WI38 (cell line): ENCODE measurements around the gene MAD1L1.
"Not testable (repeated sequence)": the region's sequence is repeated elsewhere in the genome, so short reads cannot be mapped to it uniquely, and the experiment has no call there.

Experiments used
- H3K4me3 ChIP-seq: 2 replicates; pipeline ENCODE4 v1.5.1; 2011; ENCODE audit warnings: low read depth, mild to moderate bottlenecking, control low read depth, low read length
- CTCF ChIP-seq: IDR thresholded peaks from 2 replicates; pipeline ENCODE4 v1.5.1; 2012; ENCODE audit warnings: low read depth, mild to moderate bottlenecking, control low read depth, low read length

Gene MAD1L1

DNA sequence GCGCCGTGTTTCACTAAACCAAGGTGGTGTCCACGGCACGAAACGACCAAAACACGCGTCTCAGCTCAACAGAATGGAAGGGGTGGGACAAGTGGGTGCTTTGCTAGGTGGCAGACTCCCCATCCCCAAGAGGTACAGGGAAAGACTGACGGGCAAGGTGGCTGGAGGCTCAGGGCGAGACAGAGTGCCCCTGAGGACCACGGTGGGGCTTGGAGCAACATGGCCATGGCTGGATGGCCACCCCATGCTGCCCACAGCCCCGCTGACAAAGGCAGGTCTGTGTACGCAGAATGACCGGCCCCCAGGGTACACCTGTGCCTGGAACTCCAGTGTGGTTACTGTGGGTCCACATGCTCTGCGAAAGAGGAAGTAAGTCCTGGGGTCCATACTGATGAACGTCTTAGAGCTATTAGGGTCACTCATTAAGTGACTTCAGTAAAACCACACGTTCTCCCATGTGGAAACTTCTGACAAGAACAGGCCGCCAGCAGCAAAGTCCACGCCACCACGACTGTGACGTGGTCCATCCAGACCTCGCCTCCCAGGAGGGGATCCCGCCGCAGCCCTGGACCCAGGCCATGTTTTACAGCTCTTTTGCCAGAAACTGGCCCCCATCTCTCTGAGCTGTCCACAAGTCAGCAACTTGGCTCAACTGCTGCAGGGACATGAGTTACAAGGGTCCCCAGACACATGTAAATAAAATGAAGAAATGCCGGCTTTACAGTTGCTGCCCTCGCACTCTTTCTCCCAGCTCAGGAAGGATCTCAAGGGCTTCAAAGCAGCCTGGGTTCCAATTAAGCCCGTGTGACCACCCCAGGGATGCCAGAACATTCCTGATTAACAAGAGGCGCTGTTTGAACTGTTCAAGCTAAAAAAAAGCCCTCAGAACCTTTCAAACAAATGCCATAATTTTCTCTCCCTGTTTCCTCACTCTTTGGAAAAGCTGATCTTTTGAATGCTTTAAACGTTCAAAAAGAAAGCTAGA is 66.8 kb downstream of the MAD1L1 start:
- no peak for TF ChIP-seq CTCF
- no peak overlapping the region for H3K4me3 ChIP-seq

DNA sequence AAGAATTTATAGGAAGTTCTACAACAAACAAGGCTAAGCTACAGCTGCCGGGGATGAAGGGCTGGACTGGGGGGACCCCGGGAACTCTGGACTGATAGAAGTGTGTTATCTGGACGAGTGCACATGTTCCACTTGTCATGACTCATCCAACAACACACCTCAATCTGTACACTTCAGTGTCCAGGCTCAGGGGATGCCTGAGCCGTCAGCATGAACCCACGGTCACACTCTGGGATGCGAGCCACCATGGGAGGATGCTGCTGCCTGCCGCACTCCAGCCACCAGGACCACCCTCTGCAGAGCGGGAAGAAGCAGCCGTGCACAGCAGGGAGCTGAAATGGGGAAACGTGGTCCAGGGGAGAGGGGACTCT is 67.5 kb downstream of the MAD1L1 start:
- no peak for TF ChIP-seq CTCF
- H3K4me3 ChIP-seq, result no peak overlapping the region

- no peak overlapping the region for H3K4me3 ChIP-seq
- TF ChIP-seq CTCF, result no peak
These were observed 68.1 kb downstream of the MAD1L1 start for GRCh38 chr7:2164646-2165045.

DNA sequence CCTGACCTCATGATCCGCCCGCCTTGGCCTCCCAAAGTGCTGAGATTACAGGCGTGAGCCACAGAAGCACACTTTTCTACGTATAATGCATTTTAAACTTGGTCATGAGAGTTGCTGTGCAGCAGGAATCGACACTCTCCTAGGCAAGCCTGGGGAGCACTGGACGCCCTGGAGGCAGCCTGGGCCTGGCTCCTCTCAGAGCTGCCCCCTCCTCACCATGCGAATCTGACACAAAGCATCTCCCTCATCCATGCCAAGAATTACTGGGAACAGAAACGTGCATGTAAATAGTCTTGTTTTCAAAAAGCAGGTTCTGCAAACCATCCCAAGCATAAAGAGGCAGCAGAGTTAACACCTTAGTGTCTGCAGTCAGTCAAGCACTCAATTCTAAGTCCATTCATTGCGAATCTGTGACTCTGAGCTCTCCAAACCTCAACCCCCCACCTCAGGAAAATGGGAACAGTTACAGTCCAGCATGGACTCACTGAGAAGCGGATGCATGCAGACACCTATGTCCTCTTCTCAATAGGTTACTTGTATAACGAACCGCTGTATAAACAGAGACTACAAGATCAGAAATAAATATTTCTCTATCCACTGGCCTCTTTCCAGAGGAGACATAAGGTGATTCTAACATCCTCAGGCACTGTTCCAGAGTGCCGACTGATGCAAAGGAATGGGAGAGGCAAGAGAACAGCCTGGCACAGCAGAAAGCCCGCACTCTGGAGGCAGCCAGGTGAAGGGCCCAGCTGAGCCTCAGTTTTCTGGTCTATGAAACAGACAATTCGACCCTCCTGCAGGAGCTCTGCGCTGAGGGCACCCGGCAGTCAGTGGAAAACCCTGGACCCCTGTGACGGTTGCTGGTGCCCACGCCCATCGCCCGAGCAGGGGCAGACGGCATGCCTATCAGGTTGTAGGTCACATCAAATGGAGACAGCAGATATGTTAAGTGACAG is 68.9 kb downstream of the MAD1L1 start:
- no peak overlapping the region for H3K4me3 ChIP-seq
- no peak for TF ChIP-seq CTCF

- H3K4me3 ChIP-seq, result no peak overlapping the region
- TF ChIP-seq CTCF, result no peak
These were observed 69.8 kb downstream of the MAD1L1 start for GRCh38 chr7:2162959-2163358.

- not testable (repeated sequence) for H3K4me3 ChIP-seq
These were observed 70.5 kb downstream of the MAD1L1 start for GRCh38 chr7:2162004-2162902.

DNA sequence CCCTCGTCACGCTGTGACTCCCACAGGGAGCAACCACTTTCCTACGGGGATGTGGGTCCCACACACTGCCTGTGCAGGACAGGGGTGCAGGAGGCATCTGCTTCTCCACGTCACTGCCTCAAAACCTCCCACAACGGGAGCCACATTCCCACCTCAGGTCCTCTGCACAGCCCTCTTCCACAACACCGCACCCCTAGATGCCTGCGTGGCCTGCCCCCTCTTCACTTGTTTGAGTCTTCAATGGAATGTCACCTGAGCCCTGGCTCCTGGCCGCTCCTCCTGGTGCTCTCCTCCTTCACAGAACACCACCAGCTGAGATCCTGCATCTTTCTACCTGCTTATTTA is 73.6 kb downstream of the MAD1L1 start:
- H3K4me3 ChIP-seq, result no peak overlapping the region
- no peak for TF ChIP-seq CTCF
